Left lung (tissue), 10 donors: ENCODE data around the gene CMTM7. TPM values are rescaled to one million over a fixed set of nuclear protein-coding genes. Genes with fewer than 3 reads are reported as not detected.

Experiments
- ATAC-seq: fragments of 200-7000 bp; cut with Tn5 transposase; one replicate; pipeline ENCODE4 v1.9.1; 2020; ENCODE audit warnings: moderate library complexity
- DNase-seq, 4 donors: peaks; one replicate each; pipeline ENCODE4 v3.0.0-alpha.2; 2013 to 2020
- H3K27ac ChIP-seq, 2 donors: fragments of 200-600 bp; sonication (generic) in 1 of 2; one replicate each; pipeline versions ENCODE4 v1.5.0 to v1.8.0; 2020 to 2021
- H3K27me3 ChIP-seq, 2 donors: fragments of 200-600 bp; sonication (generic) in 1 of 2; one replicate each; pipeline versions ENCODE4 v1.5.0 to v1.8.0; 2020 to 2021
- H3K36me3 ChIP-seq, 2 donors: fragments of 200-600 bp; sonication (generic) in 1 of 2; one replicate each; pipeline versions ENCODE4 v1.5.0 to v1.8.0; 2020 to 2021
- H3K4me1 ChIP-seq, 2 donors: fragments of 200-600 bp; one replicate each; pipeline ENCODE4 v1.8.0; 2021
- H3K4me3 ChIP-seq, 2 donors: fragments of 200-600 bp; sonication (generic) in 1 of 2; one replicate each; pipeline versions ENCODE4 v1.5.0 to v1.8.0; 2020 to 2021; ENCODE audit warnings: mild to moderate bottlenecking in 1 of 2
- H3K9me3 ChIP-seq, 2 donors: fragments of 200-600 bp; sonication (generic) in 1 of 2; one replicate each; pipeline versions ENCODE4 v1.5.0 to v1.8.0; 2020 to 2021
- CTCF ChIP-seq, 2 donors: fragments of 200-600 bp; sonication (generic) in 1 of 2; IDR thresholded peaks; one replicate each; pipeline versions ENCODE4 v1.5.0 to v1.8.0; 2021; ENCODE audit warnings: antibody characterized with exemption in 2 of 2
- intact Hi-C, 2 donors: fragments of 100-400 bp; cut with DNase I; formaldehyde crosslinking; loops; one replicate each; pipeline versions ENCODE4 v1.11.2 to v1.14.2; 2022
- polyA plus RNA-seq, 6 donors: library from polyadenylated mRNA; unstranded; fragments of 120-200 nt; gene quantifications; one replicate each; pipeline ENCODE4 v1.2.1, GENCODE V29; 2013; ENCODE audit not compliant: insufficient read length in 6 of 6
- total RNA-seq, 2 donors: library from RNA; stranded (reverse); fragmentation: NEBNext Ultra II Directional; extraction: Animal tissue kit (Norgen Biotek cat#: 25700); gene quantifications; one replicate each; pipeline ENCODE4 v1.2.1, GENCODE V29; 2021
- donor health status: DM: no; HTN: yes; CAD: no.
- donor health status: DM: no; HTN: no; CAD: no.

CMTM7 gene
- total and polyA plus RNA-seq, 8 donors: 46.7 to 80.5 (median 68.4) TPM

GRCh38 chr3:32398531-32398930, 6.9 kb downstream of the CMTM7 start:
- H3K36me3 ChIP-seq: no peaks in the 10 kb centered on the region
- intact Hi-C loops: no loop called here
- H3K4me1 ChIP-seq: peaks cover 26 to 96% of the 10 kb centered on the region in 2 donors
- TF ChIP-seq CTCF (IDR thresholded peaks at IDR 0.05): no peak
- no peaks in the 10 kb centered on the region for H3K27me3 ChIP-seq
- H3K9me3 ChIP-seq: no peaks in the 10 kb centered on the region
- H3K27ac ChIP-seq: peak overlapping the region in 1 of 2 donors; percentile 75
- DNase-seq: peak in 2 of 4 donors; percentile 73 to 90
- no peak overlapping the region for H3K4me3 ChIP-seq
- ATAC-seq: peak; percentile 10

GRCh38 chr3:32399030-32399620, 7.5 kb downstream of the CMTM7 start:
- intact Hi-C loops: no loop called here
- H3K4me3 ChIP-seq: no peak overlapping the region
- no peaks in the 10 kb centered on the region for H3K36me3 ChIP-seq
- H3K9me3 ChIP-seq: no peaks in the 10 kb centered on the region
- peaks cover 28 to 96% of the 10 kb centered on the region in 2 donors for H3K4me1 ChIP-seq
- peak overlapping the region in 1 of 2 donors; percentile 75 for H3K27ac ChIP-seq
- no peaks in the 10 kb centered on the region for H3K27me3 ChIP-seq
- ATAC-seq (peak; percentile 19), DNase-seq (peak in 1 of 4 donors; percentile 61)
- TF ChIP-seq CTCF (IDR thresholded peaks at IDR 0.05): peak; percentile 31 to 54

GRCh38 chr3:32401126-32401525, 9.5 kb downstream of the CMTM7 start:
- no peaks in the 10 kb centered on the region for H3K36me3 ChIP-seq
- H3K27me3 ChIP-seq: no peaks in the 10 kb centered on the region
- H3K9me3 ChIP-seq: no peaks in the 10 kb centered on the region
- peak overlapping the region; percentile 91 to 94 for H3K27ac ChIP-seq
- peaks cover 33 to 96% of the 10 kb centered on the region in 2 donors for H3K4me1 ChIP-seq
- H3K4me3 ChIP-seq: peak overlapping the region; percentile 40 to 42
- DNase-seq (no peak), ATAC-seq (peak; percentile 29)
- no peak for TF ChIP-seq CTCF (IDR thresholded peaks at IDR 0.05)
- intact Hi-C loops: no loop called here

GRCh38 chr3:32401556-32402081, 10.0 kb downstream of the CMTM7 start:
- no peaks in the 10 kb centered on the region for H3K36me3 ChIP-seq
- ATAC-seq (peak; percentile 75), DNase-seq (peak; percentile 75 to 92 (median 84))
- H3K4me1 ChIP-seq: peaks cover 38 to 96% of the 10 kb centered on the region in 2 donors
- peak overlapping the region; percentile 91 to 94 for H3K27ac ChIP-seq
- H3K4me3 ChIP-seq: peak overlapping the region; percentile 40 to 42
- no peaks in the 10 kb centered on the region for H3K9me3 ChIP-seq
- no peaks in the 10 kb centered on the region for H3K27me3 ChIP-seq
- no peak for TF ChIP-seq CTCF (IDR thresholded peaks at IDR 0.05)
- intact Hi-C loops: no loop called here

- intact Hi-C loops: no loop called here
Measured at GRCh38 chr3:32403663-32404062, 12.0 kb downstream of the CMTM7 start.

More at GRCh38 chr3:32403663-32404062, 12.0 kb downstream of the CMTM7 start:
- DNase-seq (no peak), ATAC-seq (no peak)
- peak overlapping the region; percentile 91 to 94 for H3K27ac ChIP-seq
- no peaks in the 10 kb centered on the region for H3K9me3 ChIP-seq
- H3K4me3 ChIP-seq: no peak overlapping the region
- H3K36me3 ChIP-seq: no peaks in the 10 kb centered on the region
- no peak for TF ChIP-seq CTCF (IDR thresholded peaks at IDR 0.05)
- H3K4me1 ChIP-seq: peaks cover 38 to 100% of the 10 kb centered on the region in 2 donors
- no peaks in the 10 kb centered on the region for H3K27me3 ChIP-seq
